ENCODE measurements around the gene SAPCD2.

Gene SAPCD2

DNA sequence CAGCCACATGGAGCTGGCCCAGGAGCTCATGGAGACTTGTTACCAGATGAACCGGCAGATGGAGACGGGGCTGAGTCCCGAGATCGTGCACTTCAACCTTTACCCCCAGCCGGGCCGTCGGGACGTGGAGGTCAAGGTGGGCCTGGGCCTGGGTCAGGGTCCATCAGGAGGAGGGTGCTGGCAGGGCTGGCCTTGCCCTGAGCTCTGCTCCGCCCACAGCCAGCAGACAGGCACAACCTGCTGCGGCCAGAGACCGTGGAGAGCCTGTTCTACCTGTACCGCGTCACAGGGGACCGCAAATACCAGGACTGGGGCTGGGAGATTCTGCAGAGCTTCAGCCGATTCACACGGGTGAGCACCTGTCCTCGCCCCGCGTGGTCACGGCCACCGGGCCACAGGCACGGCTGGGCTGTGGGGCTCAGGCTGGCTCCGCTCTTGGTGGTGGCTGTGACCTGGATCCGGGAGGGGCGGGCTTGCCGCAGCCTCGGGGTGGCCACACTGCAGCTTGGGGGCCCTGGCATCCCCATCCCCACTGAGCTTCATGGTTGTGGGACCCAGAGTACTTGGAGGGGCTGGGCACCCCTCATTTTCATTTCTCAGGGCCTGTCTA, 37.1 kb upstream of the SAPCD2 start:
- no peak for FAIRE-seq

DNA sequence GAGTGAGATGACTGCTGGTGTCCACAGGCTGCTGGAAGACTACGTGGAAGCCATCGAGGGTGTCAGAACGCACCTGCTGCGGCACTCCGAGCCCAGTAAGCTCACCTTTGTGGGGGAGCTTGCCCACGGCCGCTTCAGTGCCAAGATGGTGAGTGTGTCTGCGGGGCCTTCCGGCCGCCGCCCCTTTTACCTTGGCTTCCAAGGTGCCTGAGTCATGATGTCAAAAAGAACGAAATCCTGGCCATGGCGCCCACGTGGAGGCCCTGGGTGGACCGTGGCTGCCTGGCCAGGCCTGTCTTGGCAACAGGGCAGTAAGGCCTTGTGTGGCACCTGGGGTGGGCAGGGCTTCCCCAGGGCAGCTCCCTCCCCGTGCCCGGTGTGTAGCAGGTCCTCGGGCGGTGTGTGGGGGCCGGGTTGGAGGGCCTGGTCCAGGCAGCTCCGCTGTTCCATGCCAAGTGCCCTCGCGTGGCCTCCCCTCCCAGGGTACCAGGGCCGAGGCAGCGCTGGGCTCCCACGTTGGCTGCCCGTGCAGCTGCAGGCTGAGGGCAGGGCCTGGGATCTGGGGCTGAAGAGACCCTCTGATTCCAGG, 36.4 kb upstream of the SAPCD2 start:
- FAIRE-seq: no peak

DNA sequence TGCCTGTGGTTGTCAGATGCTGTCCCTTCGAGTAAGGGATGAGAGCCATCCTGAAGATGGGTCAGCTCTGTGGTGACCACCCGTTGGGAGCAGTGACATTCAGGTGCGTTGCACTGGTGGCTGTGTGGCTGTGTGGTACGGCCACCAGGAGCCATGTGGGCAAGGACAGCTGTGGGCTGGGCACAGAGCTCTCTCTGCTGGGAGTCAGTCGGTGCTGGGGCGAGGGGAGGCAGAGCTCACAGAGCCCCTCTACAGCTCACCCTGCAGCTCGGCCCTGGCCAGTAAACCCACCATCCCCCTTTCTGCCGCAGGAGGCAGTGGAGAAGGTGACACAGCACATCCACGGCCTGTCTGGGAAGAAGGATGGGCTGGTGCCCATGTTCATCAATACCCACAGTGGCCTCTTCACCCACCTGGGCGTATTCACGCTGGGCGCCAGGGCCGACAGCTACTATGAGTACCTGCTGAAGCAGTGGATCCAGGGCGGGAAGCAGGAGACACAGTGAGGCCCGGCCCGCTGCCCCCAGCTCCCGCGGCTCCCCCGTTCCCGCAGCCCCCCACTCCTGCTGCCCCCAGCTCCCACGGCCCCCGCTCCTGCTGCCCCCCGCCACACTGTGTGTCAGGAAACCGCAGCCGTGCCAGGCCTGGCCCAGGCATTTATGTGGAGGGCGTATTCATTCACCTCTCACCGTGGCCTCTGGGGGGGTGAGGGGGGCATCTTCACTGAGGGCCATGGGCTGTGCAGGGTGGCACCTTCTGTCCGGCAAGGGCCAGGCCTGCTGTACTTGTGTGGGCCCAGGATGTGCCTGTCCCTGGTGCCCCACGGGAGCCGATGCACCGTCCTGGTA, 35.7 kb upstream of the SAPCD2 start:
- no peak for FAIRE-seq

DNA sequence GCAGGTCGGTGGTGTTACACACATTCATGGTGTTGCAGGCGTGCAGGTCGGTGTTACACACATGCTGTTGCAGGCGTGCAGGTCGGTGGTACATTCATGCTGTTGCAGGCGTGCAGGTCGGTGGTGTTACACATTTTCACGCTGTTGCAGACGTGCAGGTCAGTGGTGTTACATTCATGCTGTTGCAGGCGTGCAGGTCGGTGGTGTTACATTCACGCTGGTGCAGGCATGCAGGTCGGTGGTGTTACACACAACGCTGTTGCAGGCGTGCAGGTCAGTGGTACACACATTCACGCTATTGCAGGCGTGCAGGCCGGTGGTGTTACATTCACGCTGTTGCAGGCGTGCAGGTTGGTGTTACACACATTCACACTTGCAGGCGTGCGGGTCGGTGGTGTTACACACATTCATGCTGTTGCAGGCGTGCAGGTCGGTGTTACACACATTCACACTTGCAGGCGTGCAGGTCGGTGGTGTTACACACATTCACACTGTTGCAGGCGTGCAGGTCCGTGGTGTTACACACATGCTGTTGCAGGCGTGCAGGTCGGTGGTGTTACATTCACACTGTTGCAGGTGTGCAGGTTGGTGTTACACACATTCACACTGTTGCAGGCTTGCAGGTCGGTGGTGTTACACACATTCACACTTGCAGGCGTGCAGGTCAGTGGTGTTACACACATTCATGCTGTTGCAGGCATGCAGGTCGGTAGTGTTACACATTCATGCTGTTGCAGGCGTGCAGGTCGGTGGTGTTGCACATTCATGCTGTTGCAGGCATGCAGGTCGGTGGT, 33.0 kb upstream of the SAPCD2 start:
- no peak for FAIRE-seq

DNA sequence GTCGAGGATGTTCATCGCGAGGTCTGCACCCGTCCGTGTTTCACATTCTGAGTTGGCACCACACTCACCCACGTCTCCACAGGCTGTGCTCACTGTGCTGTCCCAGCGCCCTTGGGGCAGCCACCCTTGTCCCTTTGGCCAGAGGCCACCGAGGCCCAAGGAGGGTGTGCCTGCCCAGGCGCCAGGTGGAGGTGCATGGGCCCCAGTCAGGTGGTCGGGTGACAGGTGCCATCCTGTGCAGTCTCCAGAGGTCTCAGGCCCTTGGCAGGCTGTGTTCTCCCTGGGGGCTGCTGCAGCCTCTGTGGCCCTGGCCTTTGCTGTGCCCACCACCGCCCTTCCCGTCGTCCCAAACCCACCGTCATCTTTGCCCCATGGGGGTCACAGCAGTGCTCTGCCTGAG, 28.9 kb upstream of the SAPCD2 start:
- no peak for FAIRE-seq

DNA sequence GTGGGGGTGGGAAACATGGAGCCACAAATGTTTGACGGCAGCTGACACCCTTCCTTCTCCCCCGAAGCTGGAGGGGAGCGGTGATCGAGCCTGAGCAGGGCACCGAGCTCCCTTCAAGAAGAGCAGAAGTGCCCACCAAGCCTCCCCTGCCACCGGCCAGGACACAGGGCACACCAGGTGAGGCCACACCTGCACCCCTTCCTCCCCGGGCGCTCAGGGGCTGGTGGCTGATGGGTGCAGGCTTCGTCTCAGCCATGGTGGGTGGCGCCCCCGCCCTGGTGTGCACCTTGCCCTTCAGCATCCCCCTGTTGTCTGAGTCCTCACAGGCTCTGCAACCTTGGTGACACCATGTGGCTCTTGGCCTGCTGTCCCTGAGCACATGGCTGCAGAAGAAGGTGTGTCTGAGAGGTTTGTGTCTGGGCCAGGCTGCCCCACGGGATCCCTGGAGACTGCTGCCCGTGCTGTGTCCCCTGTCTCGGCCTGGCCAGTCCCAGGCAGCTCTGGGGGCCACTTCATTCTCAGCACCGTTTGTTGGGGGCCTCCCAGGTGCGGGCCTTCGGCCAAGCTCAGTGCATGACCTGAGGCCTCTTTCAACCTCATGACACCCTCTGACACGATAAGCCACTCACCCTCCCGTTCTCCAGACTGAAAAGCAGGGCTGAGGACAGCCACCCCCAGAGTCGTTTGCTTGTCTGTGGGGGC, 27.6 kb upstream of the SAPCD2 start:
- no peak for FAIRE-seq

GRCh38 chr9:137096785-137097546, 26.6 kb upstream of the SAPCD2 start:
- FAIRE-seq: no peak

GRCh38 chr9:137095664-137096517, 25.5 kb upstream of the SAPCD2 start:
- FAIRE-seq: no peak

DNA sequence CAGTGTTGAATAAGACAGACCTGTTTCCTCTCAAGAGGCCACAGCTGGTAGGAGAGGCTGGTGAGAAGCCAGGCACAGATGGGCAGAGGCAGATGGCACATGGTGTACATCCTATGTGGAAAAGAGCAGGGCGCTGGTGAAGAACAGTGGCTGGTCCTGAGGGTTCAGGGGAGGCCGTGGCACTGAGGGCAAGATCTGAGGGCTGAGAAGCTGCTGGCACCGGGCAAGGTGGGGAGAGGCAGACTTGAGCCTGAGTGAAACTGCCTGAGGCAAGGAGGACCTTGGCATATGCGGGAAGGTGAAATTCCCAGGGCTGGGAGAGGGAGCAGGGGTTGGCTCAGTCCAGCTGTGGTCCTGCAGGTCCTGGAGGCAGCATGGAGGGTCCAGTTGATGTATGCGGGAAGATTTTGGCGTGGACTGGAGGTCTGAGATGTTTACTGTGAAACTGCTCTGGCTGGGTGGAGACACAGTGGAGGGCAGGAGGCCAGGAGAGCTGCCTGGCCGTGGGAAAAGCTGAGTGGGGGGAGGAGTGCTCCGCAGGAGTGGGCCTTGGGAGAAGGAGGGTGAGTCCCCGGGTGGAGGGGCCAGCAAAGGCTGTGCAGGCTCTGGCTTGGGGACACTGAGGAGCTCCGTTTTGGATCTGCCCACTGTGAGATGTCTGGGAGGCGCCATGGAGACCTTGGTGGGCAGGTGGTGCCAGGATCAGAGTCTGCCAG, 19.0 kb upstream of the SAPCD2 start:
- no peak for FAIRE-seq

DNA sequence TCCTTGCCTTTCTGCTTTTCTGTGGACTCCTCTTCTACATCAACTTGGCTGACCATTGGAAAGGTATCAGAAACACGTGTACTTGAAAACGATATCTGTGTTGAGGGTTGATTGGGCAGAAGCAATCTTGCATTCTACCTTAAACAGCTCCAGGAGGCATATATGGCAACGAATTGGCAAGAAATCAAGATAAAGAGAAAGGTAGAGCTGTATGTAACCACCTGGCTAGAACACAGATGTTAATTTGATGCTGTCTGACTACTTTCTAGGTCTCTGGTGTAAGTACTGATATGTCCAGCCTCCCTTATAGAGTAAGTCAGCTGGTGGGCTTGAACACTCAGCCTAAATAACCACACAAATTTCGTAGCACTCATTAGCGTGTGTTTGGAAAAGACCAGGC, 17.8 kb upstream of the SAPCD2 start:
- no peak for FAIRE-seq

GRCh38 chr9:137087409-137087925, 17.1 kb upstream of the SAPCD2 start:
- FAIRE-seq: no peak

GRCh38 chr9:137086531-137087408, 16.4 kb upstream of the SAPCD2 start, which contains the start of gene MAN1B1:
Gene MAN1B1, plus strand, starts transcription at chr9:137086985. Its CDS starts 15 bp downstream, at chr9:137087000.
- FAIRE-seq: peak; percentile 93

GRCh38 chr9:137085920-137086530, 15.7 kb upstream of the SAPCD2 start:
- no peak for FAIRE-seq

- no peak for FAIRE-seq
Observed at GRCh38 chr9:137084526-137084925, 14.2 kb upstream of the SAPCD2 start.

GRCh38 chr9:137083394-137084004, 13.1 kb upstream of the SAPCD2 start:
- no peak for FAIRE-seq

DNA sequence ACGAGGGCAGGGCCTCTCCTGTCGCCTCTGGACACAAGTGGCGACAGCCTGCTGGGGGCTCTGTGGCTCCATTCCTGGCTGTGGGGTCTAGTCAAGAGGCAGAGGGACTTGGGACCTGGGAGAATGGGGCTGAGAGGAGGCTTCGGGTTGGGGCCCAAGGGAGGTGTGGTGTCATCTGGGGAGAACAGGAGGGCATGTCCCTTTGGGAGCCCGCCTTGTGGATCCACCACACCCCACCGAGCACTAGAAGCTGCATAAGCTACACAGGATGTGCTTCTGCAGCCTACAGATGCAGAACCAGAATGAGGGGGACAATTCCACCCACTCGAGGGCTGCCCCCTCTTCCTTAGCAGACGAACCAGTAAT, 12.6 kb upstream of the SAPCD2 start:
- no peak for FAIRE-seq

DNA sequence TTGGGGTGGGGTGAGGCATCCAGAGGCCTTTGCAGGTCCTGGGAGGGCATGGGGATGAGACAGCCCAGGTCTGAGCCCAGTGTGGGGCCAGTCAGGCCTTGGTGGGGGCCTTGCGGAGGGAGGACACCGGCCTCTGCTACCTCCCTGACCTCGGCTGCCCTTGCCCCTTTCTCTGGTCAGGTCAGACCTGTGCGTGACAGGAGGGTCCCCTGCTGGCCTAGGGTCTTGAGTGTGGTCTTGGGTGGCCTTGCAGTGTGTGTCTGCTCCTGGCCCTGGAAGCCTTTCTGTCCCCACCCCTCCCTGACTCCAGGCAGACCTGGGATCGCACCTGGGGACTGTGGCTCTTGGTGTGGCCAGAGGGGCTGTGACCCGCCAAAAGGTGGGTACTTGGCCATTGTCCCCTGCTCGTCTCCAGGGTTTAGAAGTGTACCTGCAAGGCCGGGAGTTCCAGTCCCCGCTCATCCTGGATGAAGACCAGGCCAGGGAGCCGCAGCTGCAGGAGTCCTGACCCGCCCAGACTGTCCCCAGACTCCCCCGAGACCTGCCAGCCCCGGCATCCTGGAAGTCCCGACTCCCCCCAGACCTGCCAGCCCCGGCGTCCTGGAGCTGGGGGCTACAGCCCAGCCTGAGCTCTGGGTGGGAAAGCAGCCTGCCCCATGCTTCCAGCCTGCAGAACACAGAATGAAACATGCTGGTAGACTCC, 12.0 kb upstream of the SAPCD2 start:
- FAIRE-seq: no peak

All from A204.1 (cell line).